DMS114 treated with DMSO at 0.1 percent for 48 hours (cell line): ENCODE results near the gene TCTN2.

ENCODE experiments used
- DNase-seq: peaks from one replicate; lab custom pipeline; 2025; ENCODE audit not compliant: unreplicated experiment; lab: John Stamatoyannopoulos, UW

Gene TCTN2

GRCh38 chr12:123670882-123671728, at the start of gene TCTN2:
Gene TCTN2 (plus strand): TSS chr12:123671113. CDS start chr12:123671241, 128 bp downstream.
- DNase-seq, result peak; percentile 89

GRCh38 chr12:123621619-123622530, 49.0 kb upstream of the TCTN2 start:
- no peak for DNase-seq

- DNase-seq, result peak; percentile 97
Observed at GRCh38 chr12:123633379-123634141, 37.4 kb upstream of the TCTN2 start, which contains the start of the genes EIF2B1 and GTF2H3. Gene EIF2B1 (minus strand): TSS chr12:123633686. CDS start chr12:123633557, 129 bp downstream. Gene GTF2H3 (plus strand): TSS chr12:123633829. CDS start chr12:123633860, 31 bp downstream.

- no peak for DNase-seq
Observed at GRCh38 chr12:123634142-123634561, 36.8 kb upstream of the TCTN2 start.

GRCh38 chr12:123643911-123644310, 27.0 kb upstream of the TCTN2 start:
- DNase-seq, result no peak

GRCh38 chr12:123645380-123645779, 25.5 kb upstream of the TCTN2 start:
- no peak for DNase-seq

GRCh38 chr12:123645878-123646277, 25.0 kb upstream of the TCTN2 start:
- no peak for DNase-seq

GRCh38 chr12:123648401-123648800, 22.5 kb upstream of the TCTN2 start:
- no peak for DNase-seq

- DNase-seq, result no peak
Observed at GRCh38 chr12:123654129-123654701, 16.7 kb upstream of the TCTN2 start.

GRCh38 chr12:123655420-123655819, 15.5 kb upstream of the TCTN2 start:
- DNase-seq, result no peak

- DNase-seq, result no peak
Observed at GRCh38 chr12:123656392-123656791, 14.5 kb upstream of the TCTN2 start.

GRCh38 chr12:123657211-123657610, 13.7 kb upstream of the TCTN2 start:
- DNase-seq, result no peak

- no peak for DNase-seq
Observed at GRCh38 chr12:123659996-123660727, 10.8 kb upstream of the TCTN2 start.

GRCh38 chr12:123667771-123668170, 3.1 kb upstream of the TCTN2 start:
- DNase-seq, result no peak

GRCh38 chr12:123671876-123672275, 963 bp downstream of the TCTN2 start:
- DNase-seq, result no peak

GRCh38 chr12:123675436-123675835, 4.5 kb downstream of the TCTN2 start:
- DNase-seq, result no peak

GRCh38 chr12:123676616-123677320, 5.9 kb downstream of the TCTN2 start:
- DNase-seq, result no peak

GRCh38 chr12:123678981-123679380, 8.1 kb downstream of the TCTN2 start:
- no peak for DNase-seq

- no peak for DNase-seq
Observed at GRCh38 chr12:123681605-123682004, 10.7 kb downstream of the TCTN2 start.
